NK-92 treated with Interleukin-12 subunit alpha and Interleukin-12 subunit beta, amount 100 ng/mL, for 24 hours (cell line): ENCODE measurements around the gene NUBP1.

Experiments
- DNase-seq: peaks from one replicate; lab custom pipeline; 2025; lab: John Stamatoyannopoulos, UW

NUBP1 gene

GRCh38 chr16:10806698-10807097 is 63.1 kb downstream of the NUBP1 start:
- DNase-seq, result no peak

GRCh38 chr16:10808218-10808617 is 64.6 kb downstream of the NUBP1 start:
- DNase-seq, result no peak

GRCh38 chr16:10808850-10809249 is 65.2 kb downstream of the NUBP1 start:
- no peak for DNase-seq

GRCh38 chr16:10809706-10810105 is 66.1 kb downstream of the NUBP1 start:
- no peak for DNase-seq

GRCh38 chr16:10812312-10813098 is 68.9 kb downstream of the NUBP1 start:
- DNase-seq, result no peak

GRCh38 chr16:10813099-10813455 is 69.4 kb downstream of the NUBP1 start:
- DNase-seq, result no peak

- no peak for DNase-seq
These were observed 73.9 kb downstream of the NUBP1 start for GRCh38 chr16:10817514-10817913.

- DNase-seq, result no peak
These were observed 74.6 kb downstream of the NUBP1 start, which contains the start of gene TVP23A for GRCh38 chr16:10817963-10818941. TSS of gene TVP23A (minus strand) at chr16:10818794. CDS start at chr16:10818493, 301 bp downstream.
